Activated CD4-positive, CD25-positive, alpha-beta regulatory T cell (primary cell): ENCODE measurements around the gene RPA3.

Experiments used
- DNase-seq, 4 experiments: peaks; one replicate each; lab custom pipeline; 2025; lab: John Stamatoyannopoulos, UW

The RPA3 gene

DNA sequence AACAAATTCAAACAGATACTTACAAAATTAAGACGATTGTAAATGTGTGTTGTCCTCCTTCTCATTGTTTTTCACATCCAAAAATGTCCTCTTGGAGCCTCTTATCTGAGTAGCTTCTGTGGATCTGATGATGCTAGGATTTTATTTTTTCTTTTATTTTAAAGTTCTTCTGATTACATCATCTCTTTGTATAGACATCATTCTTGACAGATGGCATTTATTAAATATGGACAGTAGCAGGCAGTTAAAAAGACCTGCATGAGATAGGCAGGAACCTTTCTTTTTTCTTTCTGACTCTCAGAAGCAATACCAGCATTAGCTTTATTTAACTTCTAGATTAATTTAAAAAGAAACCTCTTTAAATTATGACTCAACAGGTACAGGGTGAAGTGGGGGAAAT, at the start of gene RPA3:
RPA3 (minus strand) TSS at position 116 of the 400 bp plus-strand sequence. CDS start 78,189 bp downstream, outside the sequence.
- DNase-seq, result no peak

DNA sequence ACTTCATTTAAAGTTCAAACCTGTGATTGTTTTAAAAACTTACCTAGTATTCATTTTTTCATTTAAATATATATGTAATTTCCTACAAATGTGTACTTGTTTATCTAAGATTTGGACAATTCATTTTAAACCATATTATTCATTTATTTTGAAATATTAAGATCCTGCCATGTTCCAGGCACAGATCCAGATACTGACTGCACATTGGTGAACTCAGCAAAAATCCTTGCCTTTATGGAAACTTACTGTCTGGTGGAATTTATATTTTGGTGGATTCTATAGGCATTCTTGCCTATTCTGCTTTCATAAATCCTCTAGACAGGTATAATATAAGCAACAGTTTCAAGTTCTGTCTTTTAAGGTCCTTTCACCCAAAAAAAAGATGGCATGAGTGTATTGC, 48.3 kb upstream of the RPA3 start:
- DNase-seq, result no peak

DNA sequence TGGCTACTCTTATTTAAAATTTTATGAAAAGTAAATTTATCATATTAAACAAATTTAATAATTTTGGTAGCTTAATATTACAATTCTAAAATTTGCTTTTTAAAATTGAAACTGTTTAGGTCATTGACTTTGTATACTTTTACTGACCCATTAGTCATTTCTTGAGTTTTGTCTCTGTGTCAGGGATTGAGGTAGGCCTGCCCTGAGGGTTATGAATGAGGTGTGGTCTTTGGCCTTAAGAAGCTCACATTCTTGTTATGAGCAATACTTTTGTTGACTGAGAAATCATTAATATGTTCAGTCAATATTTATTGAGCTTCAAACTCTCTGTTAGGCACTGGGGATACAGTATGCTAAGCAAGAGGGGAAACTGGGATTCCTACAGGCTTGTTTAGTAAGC, 47.0 kb upstream of the RPA3 start:
- DNase-seq, result no peak

DNA sequence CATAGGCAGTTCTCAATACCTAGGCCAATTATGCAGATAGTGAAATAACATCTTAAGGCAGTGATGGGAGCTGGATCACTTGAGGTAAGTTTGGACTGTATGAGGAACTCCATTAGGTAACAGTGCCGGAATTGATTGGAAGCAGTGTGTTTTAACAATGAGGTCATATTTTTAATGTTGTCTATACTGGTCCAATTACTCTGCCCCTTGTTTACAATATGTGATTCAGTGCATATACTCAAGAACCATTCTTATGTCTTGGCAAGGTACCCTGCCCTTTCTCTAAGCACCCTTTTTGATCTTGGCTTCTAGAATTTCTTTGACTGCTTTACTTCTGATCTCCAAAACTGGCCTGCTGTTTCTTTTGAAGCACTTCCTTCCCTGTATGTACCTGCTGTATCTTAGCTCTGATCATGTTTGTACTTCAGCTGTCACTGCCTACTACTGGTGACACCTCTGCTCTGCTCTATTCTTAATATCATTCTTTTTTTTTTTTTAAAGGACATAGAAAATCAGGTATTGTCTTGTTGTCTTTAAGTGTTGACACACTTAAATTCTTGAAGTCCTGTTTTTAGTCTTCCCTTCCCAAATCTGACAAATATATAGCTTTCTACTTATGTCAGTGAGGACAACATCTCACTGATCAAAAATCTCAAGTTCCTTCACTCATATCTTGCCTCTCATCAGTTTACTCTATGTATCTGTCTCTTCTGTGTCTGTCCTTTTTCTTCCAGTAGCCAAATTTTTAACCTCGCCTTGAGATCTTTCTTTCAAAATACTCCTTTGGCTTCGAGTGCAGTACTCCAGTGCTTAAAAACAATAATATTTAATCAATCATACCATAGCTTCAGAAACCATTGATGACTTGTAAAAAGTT, 46.4 kb upstream of the RPA3 start:
- DNase-seq, result no peak

DNA sequence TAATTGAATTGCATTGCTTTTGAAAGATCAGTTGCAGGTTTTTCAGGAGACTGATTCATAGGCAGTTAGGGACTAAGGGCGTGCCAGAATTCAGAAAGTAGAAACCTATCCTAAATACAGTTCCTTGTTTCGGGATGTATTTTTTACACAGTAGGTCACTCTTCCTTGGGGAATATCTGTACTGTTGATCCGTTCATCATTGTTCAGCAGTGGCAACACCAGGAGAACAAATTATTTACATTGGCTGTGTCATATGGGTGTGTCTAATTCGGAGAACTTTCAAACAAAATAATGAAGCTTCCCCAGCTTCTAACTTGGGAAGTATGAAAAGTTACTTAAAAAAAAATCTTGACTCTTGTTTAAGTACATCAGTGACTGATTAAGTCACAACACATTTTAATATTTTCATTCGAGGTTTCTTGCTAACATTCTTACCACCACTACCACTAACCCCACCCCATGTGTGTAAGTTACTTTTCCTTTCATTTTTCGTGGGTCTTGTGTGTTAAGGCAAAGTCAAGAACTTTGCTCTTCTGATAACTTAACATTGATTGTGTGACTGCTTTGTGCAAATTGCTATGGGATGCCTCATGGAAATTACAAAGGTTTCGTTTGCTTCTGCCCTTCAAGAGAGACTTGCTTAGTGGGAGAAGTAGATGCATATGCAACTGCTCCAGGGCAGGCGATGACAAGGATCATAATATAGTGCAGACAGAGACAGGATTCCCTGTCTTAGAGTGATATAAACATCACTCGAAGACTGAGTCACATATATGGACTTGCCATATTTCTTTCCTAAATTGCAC, 43.8 kb upstream of the RPA3 start:
- no peak for DNase-seq

DNA sequence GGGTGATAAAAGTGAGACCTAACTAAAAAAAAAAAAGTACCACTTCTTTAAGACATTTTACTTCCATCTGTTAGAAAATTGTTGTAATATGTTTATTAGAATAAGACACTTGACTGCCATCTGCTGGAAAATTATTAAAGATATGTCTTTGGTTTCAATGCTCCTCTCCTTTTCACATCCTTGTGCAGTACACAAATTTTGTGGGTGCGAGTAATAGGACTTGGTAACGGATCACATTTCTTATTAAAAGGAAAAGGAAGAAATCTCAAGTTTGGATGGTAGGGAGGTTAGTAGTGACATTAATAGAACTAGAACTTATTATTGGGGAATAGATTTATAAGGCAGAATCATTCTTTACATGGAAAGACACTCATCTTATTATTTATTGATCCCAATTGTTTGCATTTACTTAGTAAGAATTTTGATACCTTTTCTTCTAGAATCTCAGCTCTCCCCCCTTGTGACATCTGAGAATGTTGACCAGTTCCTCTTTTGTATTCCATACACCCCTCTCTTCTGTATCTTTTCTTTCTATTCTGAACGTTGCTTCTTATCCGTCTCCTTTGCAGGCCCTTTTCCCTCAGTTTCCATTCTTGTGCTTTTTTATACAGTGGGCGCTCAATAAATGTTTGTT, 43.0 kb upstream of the RPA3 start:
- DNase-seq, result no peak

DNA sequence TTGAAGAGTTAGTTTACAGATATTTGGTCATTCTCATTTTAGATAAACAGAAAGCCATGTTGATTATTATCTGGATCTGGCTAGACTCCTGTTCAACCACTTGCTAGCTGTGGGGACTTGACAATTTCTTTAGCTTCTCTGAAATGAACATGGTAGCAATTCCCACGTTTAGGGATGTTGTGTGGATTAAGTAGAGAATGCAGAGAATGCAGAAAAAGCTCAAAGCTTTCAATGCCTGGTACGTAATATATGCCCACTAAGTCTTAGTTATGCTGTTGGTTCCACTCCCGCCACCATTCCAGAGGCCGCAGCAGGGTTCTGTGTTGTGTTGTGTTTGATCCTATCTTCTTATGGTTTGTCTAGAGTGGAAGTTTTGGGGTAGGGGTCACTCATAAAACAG, 39.2 kb upstream of the RPA3 start:
- no peak for DNase-seq

DNA sequence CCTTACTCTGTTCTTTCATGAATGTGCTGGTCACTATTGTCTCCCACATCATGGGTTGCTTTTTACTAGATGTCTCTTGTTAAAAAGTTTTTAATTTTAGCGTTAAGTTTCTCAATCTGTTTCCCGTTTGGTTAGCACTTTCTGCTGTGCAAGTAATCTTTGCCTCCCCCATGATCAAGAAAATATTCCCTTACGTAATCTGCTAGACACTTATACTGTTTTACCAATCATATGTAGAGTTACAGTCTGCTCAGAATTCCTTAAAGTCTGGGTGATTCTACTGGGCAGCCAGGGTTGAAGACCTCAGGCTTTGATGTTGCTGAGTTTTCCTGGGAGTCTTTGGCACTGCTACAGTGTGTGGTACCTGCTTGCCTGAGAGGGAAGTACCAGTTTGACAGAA, 38.2 kb upstream of the RPA3 start:
- no peak for DNase-seq

DNA sequence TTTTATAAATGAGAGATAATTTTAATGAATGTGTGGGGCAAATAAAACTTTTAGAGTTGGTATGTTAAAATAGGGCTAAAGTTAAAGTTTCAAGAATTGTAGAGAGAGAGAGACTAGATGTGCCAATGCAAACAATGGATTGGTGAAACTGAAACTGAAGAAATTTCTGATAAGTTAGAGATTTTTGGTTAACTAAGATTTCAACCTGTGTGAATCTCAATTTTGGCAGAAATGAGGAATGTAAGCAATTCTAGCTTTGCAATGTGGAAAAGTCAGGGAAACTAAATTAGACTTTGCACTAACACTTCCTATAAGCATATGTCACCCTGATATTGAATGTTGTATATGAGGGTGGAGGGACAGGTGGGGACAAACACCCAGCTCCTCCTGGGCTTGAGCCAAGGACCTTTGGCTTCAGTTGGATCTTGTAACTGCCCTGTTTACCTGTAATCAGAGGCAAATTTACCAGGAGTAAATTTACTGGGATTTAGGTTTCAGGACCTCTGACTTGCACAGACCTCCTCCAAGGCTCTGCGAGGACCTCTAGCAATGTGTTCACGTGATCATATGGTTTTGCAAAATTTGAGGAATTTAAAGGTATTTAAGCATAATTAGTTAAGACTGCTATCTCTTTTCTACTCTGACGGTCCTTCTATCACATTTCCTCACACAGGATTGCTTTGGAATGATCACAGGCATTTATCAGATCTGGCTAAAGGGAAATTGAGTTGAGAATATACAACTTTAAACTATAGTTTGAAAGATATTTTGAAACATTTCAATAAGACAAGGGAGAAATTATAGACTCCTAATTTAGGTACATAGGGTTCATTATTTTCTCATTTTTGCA, 33.1 kb upstream of the RPA3 start:
- no peak for DNase-seq

DNA sequence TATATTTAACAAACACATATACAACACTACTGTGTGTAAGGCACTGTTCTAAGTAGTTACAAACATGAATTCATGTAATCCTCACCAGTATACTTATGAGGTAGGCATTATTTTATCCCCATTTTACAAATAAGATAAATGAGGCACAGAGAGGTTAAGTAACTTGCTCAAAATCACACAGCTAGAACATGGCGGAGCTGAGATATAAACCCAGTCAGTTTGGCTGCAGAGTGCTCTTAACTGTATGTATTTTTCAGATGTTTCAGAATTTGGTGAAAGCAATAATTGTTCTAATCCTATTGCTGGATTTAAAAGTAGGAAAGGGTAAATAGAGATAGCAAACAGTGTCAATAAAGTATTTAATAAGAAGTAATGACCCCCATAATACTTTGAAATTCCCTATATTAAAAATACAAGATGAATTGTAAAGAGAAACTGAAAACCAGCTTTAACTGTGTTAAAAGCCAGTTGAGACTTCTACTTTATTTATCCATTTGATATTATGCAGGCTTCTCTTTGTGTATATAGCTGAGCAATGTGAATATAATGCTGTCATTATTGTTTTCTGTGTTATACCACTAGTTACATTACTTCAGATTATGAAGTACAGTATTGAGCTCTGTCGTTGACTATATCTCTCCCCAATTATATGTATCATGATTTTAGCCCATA, 32.3 kb upstream of the RPA3 start:
- no peak for DNase-seq

DNA sequence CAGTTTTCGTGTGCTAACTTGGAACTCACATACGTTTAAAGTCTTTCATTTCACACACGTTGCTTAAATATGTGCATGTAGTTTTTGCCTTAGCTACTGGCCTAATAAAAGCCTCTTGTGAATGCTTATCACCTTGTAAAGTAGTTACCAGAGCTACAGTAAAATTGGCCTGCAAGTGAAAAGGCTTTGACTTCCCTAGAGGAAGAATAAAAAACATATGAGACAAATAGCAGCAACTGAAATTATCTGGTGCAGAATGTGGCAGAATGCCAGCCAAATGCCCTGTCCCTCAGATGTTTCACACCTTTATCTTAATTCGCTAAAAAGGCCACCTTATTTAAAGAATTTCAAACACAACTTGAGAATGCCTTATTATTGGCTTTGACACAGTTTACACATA, 28.1 kb upstream of the RPA3 start:
- no peak for DNase-seq

DNA sequence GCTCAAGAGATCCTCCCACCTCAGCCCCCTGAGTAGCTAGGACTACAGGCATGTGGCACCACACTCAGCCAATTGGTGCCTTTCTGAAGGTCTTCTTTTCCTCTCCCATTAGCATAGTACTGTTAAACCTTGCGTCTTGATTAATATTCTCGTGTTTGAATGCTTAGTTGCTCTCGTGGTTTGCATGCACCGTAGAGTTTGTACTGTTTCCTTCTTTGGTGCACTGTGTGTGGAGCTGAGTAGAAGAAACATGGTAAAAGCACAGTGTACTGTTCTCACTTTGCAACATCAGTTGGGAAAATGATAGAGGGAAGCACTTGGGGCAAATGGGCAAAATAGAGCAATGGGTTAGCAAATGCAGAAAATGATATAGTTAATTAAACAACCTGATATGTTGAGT, 27.6 kb upstream of the RPA3 start:
- DNase-seq, result no peak

DNA sequence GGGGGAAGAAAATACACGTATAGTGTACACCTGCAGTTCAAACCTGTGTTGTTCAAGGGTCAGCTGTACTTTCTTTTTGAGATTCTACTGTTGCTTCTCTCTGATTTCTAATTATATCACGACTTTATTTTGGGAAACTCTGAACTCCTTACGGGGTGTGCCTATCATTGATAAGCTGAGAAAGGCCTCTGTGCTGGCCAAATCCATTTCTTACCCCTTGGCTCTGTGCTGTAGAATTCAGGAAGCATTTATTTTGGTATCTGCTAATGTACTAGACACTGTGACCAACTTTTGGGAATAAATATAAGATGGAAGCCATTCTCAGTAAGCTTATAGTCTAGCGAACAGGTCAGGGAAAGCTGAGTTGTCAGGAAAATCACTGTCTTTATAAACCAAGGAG, 26.9 kb upstream of the RPA3 start:
- no peak for DNase-seq

DNA sequence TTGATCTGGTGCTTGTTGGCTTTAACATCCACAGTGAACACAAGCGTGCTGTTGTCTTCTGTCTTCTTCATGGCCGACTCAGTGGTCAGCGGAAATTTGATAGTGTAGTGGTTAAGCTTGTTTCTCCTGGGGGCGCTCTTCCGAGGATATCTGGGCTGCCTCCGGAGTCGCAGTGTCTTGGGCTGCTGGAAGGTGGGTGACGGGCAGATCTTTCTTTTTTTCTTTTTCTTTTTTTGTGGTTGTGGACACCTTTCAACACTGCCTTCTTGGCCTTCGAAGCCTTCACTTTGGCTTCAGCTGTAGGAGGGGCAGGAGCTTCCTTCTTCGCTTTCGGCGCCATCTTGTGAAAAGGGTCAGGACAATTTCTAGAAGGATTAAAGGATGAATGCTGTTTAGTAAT, 23.8 kb upstream of the RPA3 start:
- no peak for DNase-seq

DNA sequence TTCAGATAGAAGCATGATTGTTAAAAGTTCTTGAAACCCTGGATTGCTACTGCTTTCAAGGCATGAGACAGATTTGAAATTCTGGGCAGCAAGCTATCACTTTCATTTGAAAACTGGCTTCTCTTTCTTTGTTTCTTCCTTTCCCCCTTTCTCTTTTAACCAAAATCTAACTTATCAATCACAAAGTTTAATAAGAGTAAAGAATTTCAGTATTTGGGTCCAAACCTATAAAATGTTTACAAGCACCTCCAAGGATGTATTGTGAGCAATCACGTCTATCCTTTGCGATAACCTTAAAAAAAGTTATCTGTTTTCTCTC, 21.6 kb upstream of the RPA3 start:
- DNase-seq, result no peak

DNA sequence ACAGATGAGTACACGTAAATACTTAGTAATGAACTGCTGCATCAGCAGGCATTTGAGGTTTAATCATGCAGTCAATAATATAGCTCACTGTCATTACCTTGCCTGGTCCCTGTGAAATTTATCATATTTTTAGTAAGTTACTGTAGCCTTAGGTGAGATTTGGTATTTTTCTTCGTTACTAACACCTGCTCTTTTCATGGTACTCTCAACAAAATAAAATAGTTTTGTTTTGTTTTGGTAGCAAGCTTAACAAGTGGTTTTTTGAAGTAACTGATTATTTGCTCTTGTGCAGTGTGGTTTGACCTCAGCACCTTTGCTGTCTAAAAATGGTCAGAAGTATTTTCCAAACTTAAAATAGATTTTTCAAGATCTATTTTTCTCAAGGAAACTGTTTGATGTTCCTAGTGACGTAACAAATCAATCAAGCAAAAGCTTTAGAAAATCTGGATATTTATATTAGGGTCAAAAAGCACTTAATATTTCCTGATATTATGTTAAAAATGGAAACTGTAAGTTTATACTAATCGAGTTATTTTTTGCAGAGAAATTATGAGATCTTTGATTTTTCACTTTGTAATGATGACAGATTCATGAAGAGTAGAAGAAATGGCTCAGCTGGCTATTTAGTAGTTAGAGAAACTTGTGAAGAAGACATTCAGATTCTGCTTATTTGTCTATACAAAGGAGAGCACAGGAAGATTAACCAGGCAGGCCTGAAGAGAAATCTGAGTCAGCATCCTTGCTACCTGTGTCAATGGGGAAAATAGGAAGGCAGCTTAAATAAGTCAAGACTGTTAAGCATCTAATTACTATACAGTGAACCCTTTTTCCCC, 21.0 kb upstream of the RPA3 start:
- DNase-seq, result no peak

DNA sequence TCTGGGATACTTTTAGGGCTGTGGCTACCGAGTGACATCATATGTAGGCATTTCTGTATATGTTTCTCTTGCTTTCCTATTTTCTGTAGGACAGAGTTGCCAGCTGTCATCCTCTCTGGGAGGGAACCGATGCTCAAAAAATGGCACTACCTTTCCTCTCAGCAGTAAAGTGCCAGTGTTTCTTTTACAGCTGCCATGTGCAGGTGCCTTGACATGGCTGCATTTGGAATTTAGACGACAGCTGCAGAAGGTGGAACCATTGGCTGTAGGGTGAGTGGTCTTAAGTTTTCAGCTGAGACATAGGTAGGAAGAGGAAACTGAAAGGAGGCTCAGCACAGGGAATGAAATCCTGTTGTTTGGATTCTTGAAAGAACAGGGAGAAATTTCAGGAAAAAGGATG, 20.2 kb upstream of the RPA3 start:
- no peak for DNase-seq

DNA sequence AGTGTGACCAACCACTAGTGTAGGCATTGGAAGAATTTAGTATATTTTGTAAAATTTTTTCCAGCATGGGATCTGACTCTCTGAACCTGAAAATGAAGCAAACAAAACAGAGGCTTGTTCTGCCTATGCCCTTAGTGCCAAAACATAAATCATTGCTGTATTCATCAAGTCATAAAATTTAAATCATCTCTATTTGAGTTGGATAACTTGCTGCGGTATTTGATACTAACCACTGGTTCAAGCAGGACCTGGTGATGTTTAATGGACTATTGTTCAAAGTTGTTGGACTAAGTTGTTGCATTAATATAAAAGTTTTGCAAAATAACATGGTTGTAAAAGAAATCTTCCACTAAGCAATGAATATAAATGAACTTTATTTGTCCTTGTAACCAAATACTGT, 19.8 kb upstream of the RPA3 start:
- no peak for DNase-seq

DNA sequence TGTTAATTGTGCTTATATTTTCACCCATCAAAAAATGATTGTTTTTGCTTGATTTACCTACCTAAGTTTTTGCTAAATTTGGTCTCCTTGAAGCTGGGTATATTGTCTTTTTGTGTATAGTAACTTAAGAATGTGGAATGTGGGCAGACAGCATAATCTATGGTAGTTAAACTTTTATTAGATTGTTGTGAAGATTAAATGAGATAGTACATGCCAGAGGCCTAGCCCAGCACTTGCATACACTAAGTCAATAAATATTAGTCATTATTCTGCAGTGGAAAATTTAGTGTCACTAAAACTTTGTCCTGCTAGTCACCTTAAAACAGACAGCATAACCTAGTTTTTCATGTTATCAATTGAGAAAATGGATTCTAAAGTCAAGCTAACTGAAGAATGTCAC, 19.3 kb upstream of the RPA3 start:
- no peak for DNase-seq

DNA sequence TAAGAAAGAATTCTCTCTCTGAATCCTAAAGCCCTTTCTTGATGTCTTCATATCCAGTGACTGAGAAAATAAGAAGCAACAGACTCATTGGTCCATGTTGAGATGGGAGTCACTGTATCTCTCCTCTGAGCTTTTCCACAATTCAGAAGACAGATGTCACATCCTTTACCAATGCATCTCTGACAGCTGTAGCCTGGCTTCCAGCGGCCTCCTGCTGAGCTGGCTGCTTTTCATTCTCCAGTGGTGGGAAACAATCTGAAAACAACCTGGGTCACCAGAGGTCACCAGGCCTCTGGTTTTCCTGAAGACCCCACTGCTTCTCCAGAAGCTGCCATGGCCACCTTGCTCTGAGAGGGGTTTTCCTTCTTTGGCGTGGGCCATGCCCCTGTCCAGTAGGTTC, 18.3 kb upstream of the RPA3 start:
- DNase-seq, result no peak
